HepG2 (cell line): ENCODE results near the gene ATP6V0A1. TPM values are rescaled to one million over a fixed set of nuclear protein-coding genes. Genes with fewer than 3 reads are reported as not detected.

Experiments
- CBX2 ChIP-seq, 2 experiments: fragments of 200-600 bp in 1 of 2; sonication (generic); formaldehyde crosslinking in 1 of 2; IDR thresholded peaks; 2 replicates each; pipeline versions ENCODE4 v1.7.0 to v1.8.1; 2018 to 2022; ENCODE audit warnings: low read depth in 2 of 2, low read length in 1 of 2, mild to moderate bottlenecking in 1 of 2, missing genetic modification reagents in 1 of 2
- EP300 ChIP-seq, 3 experiments: sonication (generic) in 1 of 3; formaldehyde crosslinking in 1 of 3; IDR thresholded peaks; 2 replicates each; pipeline versions ENCODE4 v1.5.1 to v1.6.1; 2011 to 2020; ENCODE audit warnings: low read depth in 2 of 3, low read length in 2 of 3, borderline replicate concordance in 1 of 3, improper control_type of control experiment in 1 of 3, mild to moderate bottlenecking in 1 of 3, missing genetic modification reagents in 1 of 3, moderate library complexity in 1 of 3
- JUN ChIP-seq: sonication (generic); formaldehyde crosslinking; IDR thresholded peaks from 2 replicates; pipeline ENCODE4 v1.4.0; 2020; ENCODE audit warnings: mild to moderate bottlenecking, missing genetic modification reagents
- KAT2B ChIP-seq: fragments of 150-350 bp; IDR thresholded peaks from 2 replicates; pipeline ENCODE4 v1.6.1; 2014; ENCODE audit warnings: low read depth, low read length, borderline replicate concordance
- KAT8 ChIP-seq: IDR thresholded peaks from 2 replicates; pipeline ENCODE4 v1.6.1; 2016; ENCODE audit warnings: missing genetic modification reagents, missing compliant biosample characterization
- NRL ChIP-seq: sonication (generic); formaldehyde crosslinking; IDR thresholded peaks from 2 replicates; pipeline ENCODE4 v1.5.0; 2020; ENCODE audit warnings: missing genetic modification reagents, mild to moderate bottlenecking, moderate library complexity, borderline replicate concordance
- SKI ChIP-seq: fragments of 450-650 bp; IDR thresholded peaks from one replicate; pipeline ENCODE4 v1.6.1; 2018; ENCODE audit warnings: mild to moderate bottlenecking; ENCODE audit not compliant: partially characterized antibody
- SP4 ChIP-seq: sonication (generic); formaldehyde crosslinking; IDR thresholded peaks from 2 replicates; pipeline ENCODE4 v1.8.1; 2023; ENCODE audit warnings: mild to moderate bottlenecking, missing genetic modification reagents
- TBL1XR1 ChIP-seq: fragments of 150-350 bp; IDR thresholded peaks from 2 replicates; pipeline ENCODE4 v1.6.1; 2014; ENCODE audit warnings: borderline replicate concordance, low read length; ENCODE audit not compliant: partially characterized antibody
- XRCC5 ChIP-seq: fragments of 200-400 bp; formaldehyde crosslinking; optimal IDR thresholded peaks from 2 replicates; pipeline ENCODE3; 2017; ENCODE audit warnings: mild to moderate bottlenecking, low read length
- ZKSCAN8 ChIP-seq: IDR thresholded peaks from 2 replicates; pipeline ENCODE4 v1.6.1; 2016; ENCODE audit warnings: borderline replicate concordance, missing genetic modification reagents, missing compliant biosample characterization
- ZNF205 ChIP-seq: IDR thresholded peaks from 2 replicates; pipeline ENCODE4 v1.6.1; 2018; ENCODE audit warnings: missing biosample characterization, missing genetic modification reagents
- ZNF260 ChIP-seq: sonication (generic); formaldehyde crosslinking; IDR thresholded peaks from 2 replicates; pipeline ENCODE4 v1.4.0; 2020; ENCODE audit warnings: missing genetic modification reagents, low read depth, mild to moderate bottlenecking, borderline replicate concordance
- ZNF446 ChIP-seq: sonication (generic); formaldehyde crosslinking; IDR thresholded peaks from 2 replicates; pipeline ENCODE4 v1.5.0; 2020; ENCODE audit warnings: mild to moderate bottlenecking, missing genetic modification reagents
- ZNF451 ChIP-seq: sonication (generic); formaldehyde crosslinking; IDR thresholded peaks from 2 replicates; pipeline ENCODE4 v1.5.0; 2020; ENCODE audit warnings: mild to moderate bottlenecking, missing genetic modification reagents
- ZNF546 ChIP-seq: sonication (generic); formaldehyde crosslinking; conservative IDR thresholded peaks from 2 replicates; pipeline ENCODE4 v1.8.1; 2023; ENCODE audit warnings: mild to moderate bottlenecking, missing genetic modification reagents
- ZNF773 ChIP-seq: sonication (generic); formaldehyde crosslinking; IDR thresholded peaks from 2 replicates; pipeline ENCODE4 v1.4.0; 2020; ENCODE audit warnings: missing genetic modification reagents, borderline replicate concordance
- ZNF780A ChIP-seq: sonication (generic); formaldehyde crosslinking; IDR thresholded peaks from 2 replicates; pipeline ENCODE4 v1.8.0; 2022; ENCODE audit warnings: mild to moderate bottlenecking, missing genetic modification reagents, moderate library complexity
- ZNF782 ChIP-seq: sonication (generic); formaldehyde crosslinking; IDR thresholded peaks from 2 replicates; pipeline ENCODE4 v1.4.0; 2020; ENCODE audit warnings: missing genetic modification reagents, mild to moderate bottlenecking, borderline replicate concordance
- ZSCAN20 ChIP-seq: sonication (generic); formaldehyde crosslinking; IDR thresholded peaks from 2 replicates; pipeline ENCODE4 v1.4.0; 2020; ENCODE audit warnings: missing genetic modification reagents, mild to moderate bottlenecking, borderline replicate concordance
- polyA plus RNA-seq, 8 experiments: library from polyadenylated mRNA; depleted of rRNA in 3 of 8; stranded (reverse) in 7 of 8; unstranded in 1 of 8; fragments of >200 nt; fragmentation: Illumina TruSeq in 4 of 8; extraction: Trizol in 4 of 8; gene quantifications; 2 replicates each; pipeline versions ENCODE4 v1.2.1 to v1.2.3, GENCODE V29; 2011 to 2016; ENCODE audit warnings: low read depth in 4 of 8, missing spikeins in 1 of 8, mixed read lengths in 1 of 8; ENCODE audit not compliant: insufficient read depth in 1 of 8
- total RNA-seq, 5 experiments: library from RNA; depleted of rRNA; stranded (reverse); fragments of >200 nt; fragmentation: Illumina TruSeq; extraction: Trizol; gene quantifications; 2 replicates each; pipeline ENCODE4 v1.2.3, GENCODE V29; 2016; ENCODE audit warnings: low read depth in 1 of 5
- TF ChIP-seq, protein P1 (sequence below): sonication (generic); formaldehyde crosslinking; IDR thresholded peaks from 2 replicates; pipeline ENCODE4 v1.5.0; 2020; ENCODE audit warnings: mild to moderate bottlenecking, low read depth, missing genetic modification reagents, borderline replicate concordance
- TF ChIP-seq, protein P2 (sequence below): sonication (generic); formaldehyde crosslinking; IDR thresholded peaks from 2 replicates; pipeline ENCODE4 v1.5.1; 2020; ENCODE audit warnings: mild to moderate bottlenecking, missing genetic modification reagents
- TF ChIP-seq, protein P3 (sequence below): sonication (generic); formaldehyde crosslinking; IDR thresholded peaks from 2 replicates; pipeline ENCODE4 v1.5.0; 2020; ENCODE audit warnings: mild to moderate bottlenecking, missing genetic modification reagents

Gene ATP6V0A1
- total and polyA plus RNA-seq, 2 of the 13 experiments (the other 11 are each of a cell fraction or from before 2014, with no cell fraction given): 27.9 to 54.1 TPM

DNA sequence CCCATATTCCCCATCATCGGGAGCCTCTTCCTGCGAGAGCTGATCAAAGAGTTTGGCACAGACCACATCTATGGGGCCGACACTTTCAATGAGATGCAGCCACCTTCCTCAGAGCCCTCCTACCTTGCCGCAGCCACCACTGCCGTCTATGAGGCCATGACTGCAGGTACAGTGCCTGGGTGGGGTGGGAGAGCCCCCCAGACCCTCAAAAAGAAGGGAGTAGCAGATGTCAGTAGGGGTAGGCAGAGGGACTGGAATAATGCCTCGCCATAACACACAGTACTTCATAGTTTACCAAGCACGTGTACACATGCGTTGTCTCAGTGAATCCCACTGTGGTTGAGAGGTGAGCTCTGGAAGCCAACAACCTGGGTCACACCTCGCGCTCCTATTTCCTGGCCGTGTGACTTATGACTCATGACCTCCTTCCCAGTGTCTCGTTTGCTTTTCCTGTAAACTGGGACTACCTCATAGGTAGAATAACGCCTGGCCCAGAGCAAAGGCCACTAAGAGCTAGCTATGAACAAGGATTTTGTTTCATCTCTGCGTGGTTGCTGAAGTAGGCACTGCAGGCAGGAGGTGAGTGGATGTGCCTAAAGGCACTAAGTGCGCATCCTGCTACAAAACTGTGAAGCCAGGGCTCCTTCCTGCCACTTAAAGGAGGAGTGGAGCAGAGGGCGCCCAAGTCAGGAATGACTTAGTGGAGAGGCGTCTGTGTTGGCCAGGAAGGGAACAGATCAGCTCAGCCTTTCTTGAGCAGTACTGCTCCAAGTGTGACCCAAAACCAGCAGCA lies 82.6 kb downstream of the ATP6V0A1 start (continued):
- TF ChIP-seq, protein P1, sequence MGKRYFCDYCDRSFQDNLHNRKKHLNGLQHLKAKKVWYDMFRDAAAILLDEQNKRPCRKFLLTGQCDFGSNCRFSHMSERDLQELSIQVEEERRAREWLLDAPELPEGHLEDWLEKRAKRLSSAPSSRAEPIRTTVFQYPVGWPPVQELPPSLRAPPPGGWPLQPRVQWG (CRISPR knock-in tag): no peak
- TF ChIP-seq, protein P2, sequence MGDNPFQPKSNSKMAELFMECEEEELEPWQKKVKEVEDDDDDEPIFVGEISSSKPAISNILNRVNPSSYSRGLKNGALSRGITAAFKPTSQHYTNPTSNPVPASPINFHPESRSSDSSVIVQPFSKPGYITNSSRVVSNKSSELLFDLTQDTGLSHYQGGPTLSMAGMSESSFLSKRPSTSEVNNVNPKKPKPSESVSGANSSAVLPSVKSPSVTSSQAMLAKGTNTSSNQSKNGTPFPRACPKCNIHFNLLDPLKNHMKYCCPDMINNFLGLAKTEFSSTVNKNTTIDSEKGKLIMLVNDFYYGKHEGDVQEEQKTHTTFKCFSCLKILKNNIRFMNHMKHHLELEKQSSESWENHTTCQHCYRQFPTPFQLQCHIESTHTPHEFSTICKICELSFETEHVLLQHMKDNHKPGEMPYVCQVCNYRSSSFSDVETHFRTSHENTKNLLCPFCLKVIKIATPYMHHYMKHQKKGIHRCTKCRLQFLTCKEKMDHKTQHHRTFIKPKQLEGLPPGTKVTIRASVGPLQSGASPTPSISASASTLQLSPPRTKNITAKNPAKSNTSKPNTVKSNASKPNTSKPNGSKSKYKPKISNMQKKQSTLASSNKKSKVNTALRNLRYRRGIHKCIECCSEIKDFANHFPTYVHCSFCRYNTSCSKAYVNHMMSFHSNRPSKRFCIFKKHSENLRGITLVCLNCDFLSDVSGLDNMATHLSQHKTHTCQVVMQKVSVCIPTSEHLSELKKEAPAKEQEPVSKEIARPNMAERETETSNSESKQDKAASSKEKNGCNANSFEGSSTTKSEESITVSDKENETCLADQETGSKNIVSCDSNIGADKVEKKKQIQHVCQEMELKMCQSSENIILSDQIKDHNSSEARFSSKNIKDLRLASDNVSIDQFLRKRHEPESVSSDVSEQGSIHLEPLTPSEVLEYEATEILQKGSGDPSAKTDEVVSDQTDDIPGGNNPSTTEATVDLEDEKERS (CRISPR knock-in tag): peak; percentile 74
- TF ChIP-seq XRCC5: no peak
- TF ChIP-seq JUN (CRISPR knock-in tag): peak; percentile 91
- peak; percentile 50 for TF ChIP-seq TBL1XR1
- no peak for TF ChIP-seq ZNF773 (CRISPR knock-in tag)
- peak; percentile 72; the same call in 1 of the 2 replicates for TF ChIP-seq ZKSCAN8
- no peak for TF ChIP-seq KAT2B
- TF ChIP-seq, protein P3, sequence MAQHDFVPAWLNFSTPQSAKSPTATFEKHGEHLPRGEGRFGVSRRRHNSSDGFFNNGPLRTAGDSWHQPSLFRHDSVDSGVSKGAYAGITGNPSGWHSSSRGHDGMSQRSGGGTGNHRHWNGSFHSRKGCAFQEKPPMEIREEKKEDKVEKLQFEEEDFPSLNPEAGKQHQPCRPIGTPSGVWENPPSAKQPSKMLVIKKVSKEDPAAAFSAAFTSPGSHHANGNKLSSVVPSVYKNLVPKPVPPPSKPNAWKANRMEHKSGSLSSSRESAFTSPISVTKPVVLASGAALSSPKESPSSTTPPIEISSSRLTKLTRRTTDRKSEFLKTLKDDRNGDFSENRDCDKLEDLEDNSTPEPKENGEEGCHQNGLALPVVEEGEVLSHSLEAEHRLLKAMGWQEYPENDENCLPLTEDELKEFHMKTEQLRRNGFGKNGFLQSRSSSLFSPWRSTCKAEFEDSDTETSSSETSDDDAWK: no peak
- TF ChIP-seq ZNF782 (CRISPR knock-in tag): no peak
- TF ChIP-seq SP4 (CRISPR knock-in tag): 0 out of 2 replicates have a peak, but pooled peaks have one; percentile 31
- TF ChIP-seq SKI: peak; percentile 48
- TF ChIP-seq ZNF780A (CRISPR knock-in tag): no peak
- peak; percentile 26 to 76; a peak in 2 of 4 replicates for TF ChIP-seq EP300 (IDR thresholded peaks at IDR 0.05; ENCODE audit: low read depth in 2 of 2, low read length in 2 of 2)
- TF ChIP-seq EP300 (CRISPR knock-in tag; IDR thresholded peaks at IDR 0.05; ENCODE audit: borderline replicate concordance): peak; percentile 79
- 0 out of 2 replicates have a peak, but pooled peaks have one; percentile 69 for TF ChIP-seq ZNF205 (CRISPR knock-in tag)
- TF ChIP-seq KAT8 (CRISPR knock-in tag): peak; percentile 88; the same call in 1 of the 2 replicates
- 0 out of 2 replicates have a peak, but pooled peaks have one; percentile 45 for TF ChIP-seq ZNF546 (CRISPR knock-in tag)
- peak; percentile 25; the same call in 1 of the 2 replicates for TF ChIP-seq ZNF446 (CRISPR knock-in tag)
- TF ChIP-seq CBX2 (IDR thresholded peaks at IDR 0.05; ENCODE audit: low read depth, low read length): no peak
- no peak for TF ChIP-seq CBX2 (CRISPR knock-in tag; IDR thresholded peaks at IDR 0.05; ENCODE audit: low read depth)
- TF ChIP-seq ZNF451 (CRISPR knock-in tag): peak; percentile 62; the same call in 1 of the 2 replicates
- TF ChIP-seq NRL (CRISPR knock-in tag): peak; percentile 75
- TF ChIP-seq ZNF260 (CRISPR knock-in tag): no peak
- no peak for TF ChIP-seq ZSCAN20 (CRISPR knock-in tag)
